ENCODE measurements around the gene PLEKHM1.
"Not testable (repeated sequence)": the region's sequence is repeated elsewhere in the genome, so short reads cannot be mapped to it uniquely, and the experiment has no call there.

DNA sequence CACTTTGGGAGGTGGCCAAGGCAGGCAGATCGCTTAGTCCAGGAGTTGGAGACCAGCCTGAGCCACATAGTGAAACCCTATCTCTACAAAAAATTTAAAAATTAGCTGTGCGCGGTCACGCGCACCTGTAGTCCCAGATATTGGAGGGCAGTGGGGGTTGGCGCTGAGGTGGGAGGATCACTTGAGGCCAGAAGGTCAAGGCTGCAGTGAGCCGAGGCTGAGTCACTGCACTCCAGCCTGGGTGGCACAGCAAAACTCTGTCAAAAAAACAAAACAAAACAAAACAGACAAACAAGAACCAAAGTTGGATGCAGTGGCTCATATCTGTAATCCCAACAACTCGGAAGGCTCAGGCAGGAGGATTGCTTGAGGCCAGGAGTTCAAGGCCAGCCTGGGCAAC lies 6.9 kb upstream of the PLEKHM1 start:
- TF ChIP-seq, protein P1, sequence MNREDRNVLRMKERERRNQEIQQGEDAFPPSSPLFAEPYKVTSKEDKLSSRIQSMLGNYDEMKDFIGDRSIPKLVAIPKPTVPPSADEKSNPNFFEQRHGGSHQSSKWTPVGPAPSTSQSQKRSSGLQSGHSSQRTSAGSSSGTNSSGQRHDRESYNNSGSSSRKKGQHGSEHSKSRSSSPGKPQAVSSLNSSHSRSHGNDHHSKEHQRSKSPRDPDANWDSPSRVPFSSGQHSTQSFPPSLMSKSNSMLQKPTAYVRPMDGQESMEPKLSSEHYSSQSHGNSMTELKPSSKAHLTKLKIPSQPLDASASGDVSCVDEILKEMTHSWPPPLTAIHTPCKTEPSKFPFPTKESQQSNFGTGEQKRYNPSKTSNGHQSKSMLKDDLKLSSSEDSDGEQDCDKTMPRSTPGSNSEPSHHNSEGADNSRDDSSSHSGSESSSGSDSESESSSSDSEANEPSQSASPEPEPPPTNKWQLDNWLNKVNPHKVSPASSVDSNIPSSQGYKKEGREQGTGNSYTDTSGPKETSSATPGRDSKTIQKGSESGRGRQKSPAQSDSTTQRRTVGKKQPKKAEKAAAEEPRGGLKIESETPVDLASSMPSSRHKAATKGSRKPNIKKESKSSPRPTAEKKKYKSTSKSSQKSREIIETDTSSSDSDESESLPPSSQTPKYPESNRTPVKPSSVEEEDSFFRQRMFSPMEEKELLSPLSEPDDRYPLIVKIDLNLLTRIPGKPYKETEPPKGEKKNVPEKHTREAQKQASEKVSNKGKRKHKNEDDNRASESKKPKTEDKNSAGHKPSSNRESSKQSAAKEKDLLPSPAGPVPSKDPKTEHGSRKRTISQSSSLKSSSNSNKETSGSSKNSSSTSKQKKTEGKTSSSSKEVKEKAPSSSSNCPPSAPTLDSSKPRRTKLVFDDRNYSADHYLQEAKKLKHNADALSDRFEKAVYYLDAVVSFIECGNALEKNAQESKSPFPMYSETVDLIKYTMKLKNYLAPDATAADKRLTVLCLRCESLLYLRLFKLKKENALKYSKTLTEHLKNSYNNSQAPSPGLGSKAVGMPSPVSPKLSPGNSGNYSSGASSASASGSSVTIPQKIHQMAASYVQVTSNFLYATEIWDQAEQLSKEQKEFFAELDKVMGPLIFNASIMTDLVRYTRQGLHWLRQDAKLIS (CRISPR knock-in tag; IDR thresholded peaks at IDR 0.05) = not testable (repeated sequence)
- TF ChIP-seq YY1 (IDR thresholded peaks at IDR 0.05; ENCODE audit: insufficient read depth, insufficient replicate concordance, low read depth, low read length); HDAC1 (CRISPR knock-in tag; IDR thresholded peaks at IDR 0.05); PHF21A (CRISPR knock-in tag; IDR thresholded peaks at IDR 0.05); KLF16 (CRISPR knock-in tag; IDR thresholded peaks at IDR 0.05); SMC3 (IDR thresholded peaks at IDR 0.05; ENCODE audit: low read length); TCF7 (IDR thresholded peaks at IDR 0.05; ENCODE audit: low read depth); RAD21 (CRISPR knock-in tag; IDR thresholded peaks at IDR 0.05): not testable (repeated sequence)
- TF ChIP-seq, protein P2, sequence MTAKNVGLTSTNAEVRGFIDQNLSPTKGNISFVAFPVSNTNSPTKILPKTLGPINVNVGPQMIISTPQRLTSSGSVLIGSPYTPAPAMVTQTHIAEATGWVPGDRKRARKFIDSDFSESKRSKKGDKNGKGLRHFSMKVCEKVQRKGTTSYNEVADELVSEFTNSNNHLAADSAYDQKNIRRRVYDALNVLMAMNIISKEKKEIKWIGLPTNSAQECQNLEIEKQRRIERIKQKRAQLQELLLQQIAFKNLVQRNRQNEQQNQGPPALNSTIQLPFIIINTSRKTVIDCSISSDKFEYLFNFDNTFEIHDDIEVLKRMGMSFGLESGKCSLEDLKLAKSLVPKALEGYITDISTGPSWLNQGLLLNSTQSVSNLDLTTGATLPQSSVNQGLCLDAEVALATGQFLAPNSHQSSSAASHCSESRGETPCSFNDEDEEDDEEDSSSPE (CRISPR knock-in tag; IDR thresholded peaks at IDR 0.05) = not testable (repeated sequence)
- TF ChIP-seq, protein P3, sequence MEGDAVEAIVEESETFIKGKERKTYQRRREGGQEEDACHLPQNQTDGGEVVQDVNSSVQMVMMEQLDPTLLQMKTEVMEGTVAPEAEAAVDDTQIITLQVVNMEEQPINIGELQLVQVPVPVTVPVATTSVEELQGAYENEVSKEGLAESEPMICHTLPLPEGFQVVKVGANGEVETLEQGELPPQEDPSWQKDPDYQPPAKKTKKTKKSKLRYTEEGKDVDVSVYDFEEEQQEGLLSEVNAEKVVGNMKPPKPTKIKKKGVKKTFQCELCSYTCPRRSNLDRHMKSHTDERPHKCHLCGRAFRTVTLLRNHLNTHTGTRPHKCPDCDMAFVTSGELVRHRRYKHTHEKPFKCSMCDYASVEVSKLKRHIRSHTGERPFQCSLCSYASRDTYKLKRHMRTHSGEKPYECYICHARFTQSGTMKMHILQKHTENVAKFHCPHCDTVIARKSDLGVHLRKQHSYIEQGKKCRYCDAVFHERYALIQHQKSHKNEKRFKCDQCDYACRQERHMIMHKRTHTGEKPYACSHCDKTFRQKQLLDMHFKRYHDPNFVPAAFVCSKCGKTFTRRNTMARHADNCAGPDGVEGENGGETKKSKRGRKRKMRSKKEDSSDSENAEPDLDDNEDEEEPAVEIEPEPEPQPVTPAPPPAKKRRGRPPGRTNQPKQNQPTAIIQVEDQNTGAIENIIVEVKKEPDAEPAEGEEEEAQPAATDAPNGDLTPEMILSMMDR (CRISPR knock-in tag; IDR thresholded peaks at IDR 0.05) = not testable (repeated sequence)
- TF ChIP-seq, protein P4, sequence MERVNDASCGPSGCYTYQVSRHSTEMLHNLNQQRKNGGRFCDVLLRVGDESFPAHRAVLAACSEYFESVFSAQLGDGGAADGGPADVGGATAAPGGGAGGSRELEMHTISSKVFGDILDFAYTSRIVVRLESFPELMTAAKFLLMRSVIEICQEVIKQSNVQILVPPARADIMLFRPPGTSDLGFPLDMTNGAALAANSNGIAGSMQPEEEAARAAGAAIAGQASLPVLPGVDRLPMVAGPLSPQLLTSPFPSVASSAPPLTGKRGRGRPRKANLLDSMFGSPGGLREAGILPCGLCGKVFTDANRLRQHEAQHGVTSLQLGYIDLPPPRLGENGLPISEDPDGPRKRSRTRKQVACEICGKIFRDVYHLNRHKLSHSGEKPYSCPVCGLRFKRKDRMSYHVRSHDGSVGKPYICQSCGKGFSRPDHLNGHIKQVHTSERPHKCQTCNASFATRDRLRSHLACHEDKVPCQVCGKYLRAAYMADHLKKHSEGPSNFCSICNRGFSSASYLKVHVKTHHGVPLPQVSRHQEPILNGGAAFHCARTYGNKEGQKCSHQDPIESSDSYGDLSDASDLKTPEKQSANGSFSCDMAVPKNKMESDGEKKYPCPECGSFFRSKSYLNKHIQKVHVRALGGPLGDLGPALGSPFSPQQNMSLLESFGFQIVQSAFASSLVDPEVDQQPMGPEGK (CRISPR knock-in tag; IDR thresholded peaks at IDR 0.05) = not testable (repeated sequence)
- TF ChIP-seq, protein P5, sequence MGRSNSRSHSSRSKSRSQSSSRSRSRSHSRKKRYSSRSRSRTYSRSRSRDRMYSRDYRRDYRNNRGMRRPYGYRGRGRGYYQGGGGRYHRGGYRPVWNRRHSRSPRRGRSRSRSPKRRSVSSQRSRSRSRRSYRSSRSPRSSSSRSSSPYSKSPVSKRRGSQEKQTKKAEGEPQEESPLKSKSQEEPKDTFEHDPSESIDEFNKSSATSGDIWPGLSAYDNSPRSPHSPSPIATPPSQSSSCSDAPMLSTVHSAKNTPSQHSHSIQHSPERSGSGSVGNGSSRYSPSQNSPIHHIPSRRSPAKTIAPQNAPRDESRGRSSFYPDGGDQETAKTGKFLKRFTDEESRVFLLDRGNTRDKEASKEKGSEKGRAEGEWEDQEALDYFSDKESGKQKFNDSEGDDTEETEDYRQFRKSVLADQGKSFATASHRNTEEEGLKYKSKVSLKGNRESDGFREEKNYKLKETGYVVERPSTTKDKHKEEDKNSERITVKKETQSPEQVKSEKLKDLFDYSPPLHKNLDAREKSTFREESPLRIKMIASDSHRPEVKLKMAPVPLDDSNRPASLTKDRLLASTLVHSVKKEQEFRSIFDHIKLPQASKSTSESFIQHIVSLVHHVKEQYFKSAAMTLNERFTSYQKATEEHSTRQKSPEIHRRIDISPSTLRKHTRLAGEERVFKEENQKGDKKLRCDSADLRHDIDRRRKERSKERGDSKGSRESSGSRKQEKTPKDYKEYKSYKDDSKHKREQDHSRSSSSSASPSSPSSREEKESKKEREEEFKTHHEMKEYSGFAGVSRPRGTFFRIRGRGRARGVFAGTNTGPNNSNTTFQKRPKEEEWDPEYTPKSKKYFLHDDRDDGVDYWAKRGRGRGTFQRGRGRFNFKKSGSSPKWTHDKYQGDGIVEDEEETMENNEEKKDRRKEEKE (IDR thresholded peaks at IDR 0.05) = not testable (repeated sequence)
- TF ChIP-seq, protein P6, sequence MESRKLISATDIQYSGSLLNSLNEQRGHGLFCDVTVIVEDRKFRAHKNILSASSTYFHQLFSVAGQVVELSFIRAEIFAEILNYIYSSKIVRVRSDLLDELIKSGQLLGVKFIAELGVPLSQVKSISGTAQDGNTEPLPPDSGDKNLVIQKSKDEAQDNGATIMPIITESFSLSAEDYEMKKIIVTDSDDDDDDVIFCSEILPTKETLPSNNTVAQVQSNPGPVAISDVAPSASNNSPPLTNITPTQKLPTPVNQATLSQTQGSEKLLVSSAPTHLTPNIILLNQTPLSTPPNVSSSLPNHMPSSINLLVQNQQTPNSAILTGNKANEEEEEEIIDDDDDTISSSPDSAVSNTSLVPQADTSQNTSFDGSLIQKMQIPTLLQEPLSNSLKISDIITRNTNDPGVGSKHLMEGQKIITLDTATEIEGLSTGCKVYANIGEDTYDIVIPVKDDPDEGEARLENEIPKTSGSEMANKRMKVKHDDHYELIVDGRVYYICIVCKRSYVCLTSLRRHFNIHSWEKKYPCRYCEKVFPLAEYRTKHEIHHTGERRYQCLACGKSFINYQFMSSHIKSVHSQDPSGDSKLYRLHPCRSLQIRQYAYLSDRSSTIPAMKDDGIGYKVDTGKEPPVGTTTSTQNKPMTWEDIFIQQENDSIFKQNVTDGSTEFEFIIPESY (CRISPR knock-in tag; IDR thresholded peaks at IDR 0.05) = not testable (repeated sequence)
